Endothelial cell of umbilical vein (primary cell): ENCODE results near the gene VASN. TPM values are rescaled to one million over a fixed set of nuclear protein-coding genes. Genes with fewer than 3 reads are reported as not detected.

Source experiments
- BruUV-seq: library from RNA; stranded (reverse); fragments of 400-500 nt; replicated peaks from 2 replicates; lab custom pipeline; 2021; lab: Mats Ljungman, UMichigan
- CTCF ChIA-PET: fragments of 300-600, 350-600 bp; sonication (Branson Sonifier 250); formaldehyde crosslinking; loops from one replicate; lab custom pipeline; 2021; ENCODE audit warnings: antibody characterized with exemption, inconsistent platforms; lab: Charles Lee
- POLR2A ChIA-PET: fragments of 300-600, 350-600 bp; sonication (Branson Sonifier 250); formaldehyde crosslinking; loops from one replicate; lab custom pipeline; 2021; ENCODE audit warnings: antibody characterized with exemption, inconsistent platforms; lab: Charles Lee
- DNase-seq: peaks from one replicate; pipeline ENCODE4 v3.0.0-alpha.2; 2011; ENCODE audit warnings: low read depth, low spot score
- FAIRE-seq: peaks from 2 replicates; lab custom pipeline; 2011; peaks lifted over from hg19 to GRCh38; lab: Jason Lieb, UNC
- H2AFZ ChIP-seq: 2 replicates; pipeline ENCODE4 v1.6.0; 2012; ENCODE audit warnings: low read depth, low read length, control low read depth, inconsistent platforms
- H3K27ac ChIP-seq: 2 replicates; pipeline ENCODE4 v1.5.1; 2011; ENCODE audit warnings: low read depth, mild to moderate bottlenecking, control low read depth, low read length, moderate library complexity; ENCODE audit not compliant: insufficient read depth
- H3K27me3 ChIP-seq, 2 experiments: 2 replicates each; pipeline versions ENCODE4 v1.6.0 to v1.6.1; 2011; ENCODE audit warnings: low read length in 2 of 2, mixed read lengths in 1 of 2; ENCODE audit not compliant: control insufficient read depth in 2 of 2, insufficient read depth in 2 of 2
- H3K36me3 ChIP-seq, 2 experiments: 2 replicates in 1 of 2; 3 replicates in 1 of 2; pipeline ENCODE4 v1.5.1; 2011; ENCODE audit warnings: low read length in 2 of 2, mild to moderate bottlenecking in 1 of 2, moderate library complexity in 1 of 2; ENCODE audit not compliant: control insufficient read depth in 2 of 2, insufficient read depth in 2 of 2; ENCODE audit errors: extremely low read depth in 1 of 2
- H3K4me1 ChIP-seq: 3 replicates; pipeline ENCODE4 v1.5.1; 2011; ENCODE audit warnings: mild to moderate bottlenecking, low read length; ENCODE audit not compliant: control insufficient read depth, insufficient read depth; ENCODE audit errors: extremely low read depth
- H3K4me2 ChIP-seq: 2 replicates; pipeline ENCODE4 v1.6.1; 2011; ENCODE audit warnings: low read length, control low read depth, mixed read lengths; ENCODE audit not compliant: insufficient read depth
- H3K4me3 ChIP-seq, 3 experiments: fragments of 200-600 bp in 1 of 3; sonication (generic), shearing (Covaris generic) in 1 of 3; replicated peaks in 1 of 3; 2 replicates each; pipeline ENCODE4 v1.5.1; 2011 to 2016; ENCODE audit warnings: control low read depth in 3 of 3, low read length in 3 of 3, mild to moderate bottlenecking in 2 of 3, inconsistent platforms in 1 of 3, low read depth in 1 of 3, moderate library complexity in 1 of 3; ENCODE audit not compliant: insufficient read depth in 1 of 3
- H3K79me2 ChIP-seq: 2 replicates; pipeline ENCODE4 v1.6.0; 2012; ENCODE audit warnings: low read length, inconsistent platforms; ENCODE audit not compliant: control insufficient read depth, insufficient read depth
- H3K9ac ChIP-seq: replicated peaks from 2 replicates; pipeline ENCODE3; 2011; ENCODE audit warnings: low read length, control low read depth; ENCODE audit not compliant: insufficient read depth; ENCODE audit errors: extremely low read depth
- H3K9me1 ChIP-seq: replicated peaks from 3 replicates; pipeline ENCODE4 v1.6.0; 2011; ENCODE audit warnings: mild to moderate bottlenecking, low read length; ENCODE audit not compliant: control insufficient read depth, insufficient read depth; ENCODE audit errors: extremely low read depth
- H3K9me3 ChIP-seq: replicated peaks from 2 replicates; pipeline ENCODE4 v1.5.1; 2012; ENCODE audit warnings: low read length, inconsistent platforms; ENCODE audit not compliant: control insufficient read depth, insufficient read depth
- H4K20me1 ChIP-seq: replicated peaks from 2 replicates; pipeline ENCODE3; 2011; ENCODE audit warnings: mild to moderate bottlenecking, low read length; ENCODE audit not compliant: control insufficient read depth, insufficient read depth; ENCODE audit errors: extremely low read depth
- CTCF ChIP-seq, 2 donors: IDR thresholded peaks; 1 replicate in 1 of 2; 2 replicates in 1 of 2; pipeline ENCODE4 v1.5.1; 2011; ENCODE audit warnings: low read length in 2 of 2, mild to moderate bottlenecking in 2 of 2, moderate library complexity in 2 of 2, control low read depth in 1 of 2, inconsistent platforms in 1 of 2, low read depth in 1 of 2; ENCODE audit not compliant: insufficient read depth in 1 of 2; ENCODE audit errors: extremely low read depth in 1 of 2
- EZH2 ChIP-seq: IDR thresholded peaks from 2 replicates; pipeline ENCODE4 v1.6.1; 2012; ENCODE audit warnings: borderline replicate concordance, low read depth, mild to moderate bottlenecking, moderate library complexity, low read length, inconsistent platforms; ENCODE audit not compliant: severe bottlenecking
- FOS ChIP-seq: IDR thresholded peaks from 2 replicates; pipeline ENCODE4 v1.6.1; 2011; ENCODE audit warnings: mild to moderate bottlenecking, low read length, moderate library complexity, borderline replicate concordance; ENCODE audit not compliant: insufficient read depth
- GATA2 ChIP-seq: IDR thresholded peaks from 2 replicates; pipeline ENCODE4 v1.7.0; 2011; ENCODE audit warnings: low read depth, mild to moderate bottlenecking, moderate library complexity, mixed read lengths, low read length; ENCODE audit not compliant: insufficient read length, insufficient read depth
- JUN ChIP-seq: IDR thresholded peaks from 2 replicates; pipeline ENCODE4 v1.6.1; 2011; ENCODE audit warnings: borderline replicate concordance, low read depth; ENCODE audit not compliant: insufficient read length, insufficient read depth
- MAX ChIP-seq: IDR thresholded peaks from 2 replicates; pipeline ENCODE4 v1.6.1; 2011; ENCODE audit not compliant: insufficient read depth, insufficient read length
- MYC ChIP-seq: IDR thresholded peaks from one replicate; pipeline ENCODE4 v1.6.1; 2011; ENCODE audit warnings: mild to moderate bottlenecking, low read depth, low read length
- POLR2A ChIP-seq: IDR thresholded peaks from 2 replicates; pipeline ENCODE4 v1.6.1; 2012; ENCODE audit warnings: low read depth, mild to moderate bottlenecking, control low read depth, low read length
- POLR2AphosphoS5 ChIP-seq: IDR thresholded peaks from 2 replicates; pipeline ENCODE4 v1.6.1; 2012; ENCODE audit warnings: low read depth, mild to moderate bottlenecking, control low read depth, low read length, moderate library complexity; ENCODE audit not compliant: insufficient read depth
- dilution Hi-C: fragments of 300-500 bp; cut with MboI; formaldehyde crosslinking; loops from one replicate; pipeline ENCODE4 v1.15.0; 2019; ENCODE audit warnings: low sequenced_read_pairs; ENCODE audit not compliant: extremely low pct_ligation_motif_present
- intact Hi-C: fragments of 100-400 bp; cut with micrococcal nuclease; formaldehyde crosslinking; loops from one replicate; pipeline ENCODE4 v1.10.0; 2022
- polyA plus RNA-seq, 4 experiments: library from polyadenylated mRNA; depleted of rRNA in 3 of 4; stranded (reverse) in 3 of 4; unstranded in 1 of 4; fragments of >200 nt; gene quantifications; 2 replicates each; pipeline versions ENCODE4 v1.2.1 to v1.2.3, GENCODE V29; 2011 to 2012; ENCODE audit warnings: missing spikeins in 1 of 4
- total RNA-seq: library from RNA; stranded (reverse); gene quantifications from 2 replicates; pipeline ENCODE4 v1.2.3, GENCODE V29; 2021

VASN gene
- total and polyA plus RNA-seq, 2 donors (not counting 3 experiments of a cell fraction or from before 2014, with no cell fraction given) = 0.41 to 0.42 TPM

GRCh38 chr16:4420505-4421105 is 49.0 kb downstream of the VASN start:
- dilution Hi-C loops (no loop called here), intact Hi-C loops (no loop called here)
- Histone ChIP-seq H3K9ac (no peak overlapping the region), H3K27me3 (no peaks in the 10 kb centered on the region), H2AFZ (no peak overlapping the region), H3K4me3 (no peak overlapping the region), H3K27ac (no peak overlapping the region), H4K20me1 (no peaks in the 10 kb centered on the region), H3K9me1 (no peaks in the 10 kb centered on the region), H3K79me2 (peaks cover 4% of the 10 kb centered on the region), H3K4me2 (no peak overlapping the region), H3K36me3 (no peaks in the 10 kb centered on the region), H3K4me1 (peaks cover 5% of the 10 kb centered on the region), H3K9me3 (no peaks in the 10 kb centered on the region)
- ChIA-PET CTCF (interaction anchor here (8.4 kb wide), 1 partner anchor 17 kb away, joined by 79 read pairs; no protein-coding TSS in a partner anchor), POLR2A (no interaction called here)
- DNase-seq = no peak
- no peak for FAIRE-seq
- TF ChIP-seq POLR2A = no peak
- no peak for TF ChIP-seq GATA2
- TF ChIP-seq POLR2AphosphoS5 = no peak
- no peak for TF ChIP-seq JUN
- no peak for TF ChIP-seq MYC
- TF ChIP-seq FOS = no peak
- TF ChIP-seq CTCF (IDR thresholded peaks at IDR 0.05; ENCODE audit: extremely low read depth in 1 of 2, insufficient read depth in 1 of 2, low read depth in 1 of 2, low read length in 2 of 2) = no peak
- no peak for TF ChIP-seq MAX
- no peak for TF ChIP-seq EZH2
- no TSS peak for BruUV-seq
